Prostate gland (tissue), 2 donors: Measurements from ENCODE around the gene FLRT1.

Experiments
- CTCF ChIP-seq, 4 experiments: fragments of 200-600 bp in 2 of 4; fragments of 450-650 bp in 2 of 4; sonication (generic) in 2 of 4; IDR thresholded peaks; 1 replicate in 3 of 4; 2 replicates in 1 of 4; pipeline ENCODE4 v1.5.1; 2016 to 2019; ENCODE audit warnings: antibody characterized with exemption in 4 of 4, mild to moderate bottlenecking in 2 of 4, moderate library complexity in 2 of 4
- POLR2AphosphoS5 ChIP-seq: sonication (generic); formaldehyde crosslinking; IDR thresholded peaks from one replicate; pipeline ENCODE4 v1.6.1; 2017; ENCODE audit warnings: antibody characterized with exemption

GRCh38 chr11:64008283-64008913 lies 27.3 kb upstream of the FLRT1 start:
- TF ChIP-seq POLR2AphosphoS5 (no peak), CTCF (IDR thresholded peaks at IDR 0.05) (no peak)
